DMS 273 treated with DMSO at 0.1 percent for 48 hours (cell line): ENCODE measurements around the gene EEF1AKMT3.
A peak's percentile ranks its signal among the peaks of the same experiment; 100 is the strongest.

Experiments used
- DNase-seq: peaks from one replicate; lab custom pipeline; 2025; lab: John Stamatoyannopoulos, UW

The EEF1AKMT3 gene

DNA sequence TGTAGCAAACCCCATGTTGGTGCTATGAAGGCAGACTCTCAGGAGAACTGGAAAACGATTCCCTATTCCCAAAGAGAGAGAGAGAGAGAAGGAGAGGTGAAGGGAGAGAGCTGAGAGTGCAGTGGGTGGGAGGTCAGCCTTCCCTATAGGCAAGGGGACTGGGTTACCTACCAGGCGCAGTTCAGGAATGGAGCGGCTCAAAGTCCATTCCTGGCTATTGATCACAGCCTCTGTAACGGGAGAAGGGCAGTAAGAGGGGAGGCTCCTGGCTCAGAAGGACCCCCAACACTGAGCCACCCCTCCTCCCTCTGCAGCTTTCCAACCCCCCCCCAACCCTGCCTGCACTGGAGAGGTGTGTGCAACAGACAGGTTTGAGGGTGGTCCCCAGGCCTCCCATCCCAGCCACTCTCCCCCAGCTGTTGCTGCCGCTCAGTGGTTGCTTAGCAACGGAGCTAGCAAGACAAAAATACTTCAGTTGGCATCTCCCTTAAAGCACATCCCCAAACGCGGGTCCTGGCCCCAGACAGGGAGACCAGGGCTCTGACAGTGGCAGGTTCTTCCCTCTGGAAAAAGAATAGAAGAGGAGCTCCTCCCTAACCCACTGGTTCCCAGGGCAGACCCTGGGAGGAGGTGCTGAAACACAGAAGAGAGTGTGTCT lies 37.1 kb upstream of the EEF1AKMT3 start:
- DNase-seq, result no peak

DNA sequence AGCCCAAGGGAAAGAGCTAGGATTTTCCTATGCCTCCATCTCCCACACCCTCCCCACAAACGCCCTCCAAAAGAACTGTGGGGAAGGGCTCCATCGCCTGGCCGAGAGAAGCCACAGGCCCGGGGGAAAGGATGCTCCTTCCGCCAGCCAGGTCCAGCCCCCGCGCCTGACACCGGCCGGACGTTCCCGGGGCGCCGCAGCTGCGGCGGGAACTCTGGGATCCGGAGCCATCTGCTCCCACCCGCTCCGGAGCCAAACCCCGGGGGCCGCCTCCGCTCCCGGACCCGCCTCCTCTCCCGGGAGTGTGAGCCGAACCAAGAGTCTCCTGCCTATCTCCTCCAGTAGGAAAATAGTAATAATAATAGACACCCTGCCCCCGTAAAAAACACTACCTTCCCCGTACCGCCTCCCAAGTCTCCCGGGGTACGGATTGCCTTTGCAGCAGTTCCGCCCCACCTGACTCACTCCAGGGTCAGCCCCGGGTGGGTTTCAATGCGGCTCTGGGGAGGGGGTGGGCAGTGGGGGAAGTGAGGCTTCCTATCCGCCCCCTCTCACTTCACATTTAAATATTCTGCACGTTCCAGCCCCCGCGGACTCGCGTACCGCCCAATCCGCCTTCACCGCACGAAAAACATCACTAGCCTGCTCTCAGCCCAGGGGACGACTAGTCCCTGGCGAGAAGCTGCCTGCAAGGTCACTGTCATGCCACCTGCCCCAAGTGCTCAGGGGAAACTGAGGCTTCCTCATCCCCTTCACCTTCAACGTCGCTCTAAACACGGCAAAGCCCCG lies 36.3 kb upstream of the EEF1AKMT3 start:
- peak; percentile 22 for DNase-seq

DNA sequence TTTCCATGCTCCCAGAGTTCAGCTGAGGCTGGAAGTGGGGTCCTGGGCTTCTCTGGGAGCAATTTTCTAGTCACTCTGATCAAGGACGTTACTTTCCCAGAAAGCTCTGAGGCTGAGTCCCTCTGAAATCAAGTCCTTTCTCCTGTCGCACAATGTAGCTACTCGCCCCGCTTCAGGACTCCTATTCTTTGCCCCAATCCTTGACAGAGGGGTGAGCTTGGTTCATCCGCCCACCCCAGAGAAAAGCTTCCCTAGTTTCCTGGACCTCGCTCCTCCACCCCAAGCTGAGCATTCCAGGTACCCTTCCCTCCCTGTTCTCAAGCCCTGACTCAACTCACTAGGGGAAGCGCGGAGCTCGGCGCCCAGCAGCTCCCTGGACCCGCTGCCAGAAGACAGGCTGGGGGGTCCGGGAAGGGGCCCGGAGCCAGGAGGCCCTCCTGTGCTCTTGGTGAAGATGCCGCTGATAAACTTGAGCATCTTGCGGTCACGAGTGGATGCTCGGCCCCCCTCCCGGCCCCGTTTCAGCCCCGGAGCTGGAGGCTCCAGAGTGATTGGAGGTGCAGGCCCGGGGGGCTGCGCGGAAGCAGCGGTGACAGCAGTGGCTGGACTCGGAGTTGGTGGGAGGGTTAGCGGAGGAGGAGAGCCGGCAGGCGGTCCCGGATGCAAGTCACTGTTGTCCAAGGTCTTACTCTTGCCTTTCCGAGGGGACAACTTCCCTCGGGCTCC lies 35.5 kb upstream of the EEF1AKMT3 start:
- no peak for DNase-seq

DNA sequence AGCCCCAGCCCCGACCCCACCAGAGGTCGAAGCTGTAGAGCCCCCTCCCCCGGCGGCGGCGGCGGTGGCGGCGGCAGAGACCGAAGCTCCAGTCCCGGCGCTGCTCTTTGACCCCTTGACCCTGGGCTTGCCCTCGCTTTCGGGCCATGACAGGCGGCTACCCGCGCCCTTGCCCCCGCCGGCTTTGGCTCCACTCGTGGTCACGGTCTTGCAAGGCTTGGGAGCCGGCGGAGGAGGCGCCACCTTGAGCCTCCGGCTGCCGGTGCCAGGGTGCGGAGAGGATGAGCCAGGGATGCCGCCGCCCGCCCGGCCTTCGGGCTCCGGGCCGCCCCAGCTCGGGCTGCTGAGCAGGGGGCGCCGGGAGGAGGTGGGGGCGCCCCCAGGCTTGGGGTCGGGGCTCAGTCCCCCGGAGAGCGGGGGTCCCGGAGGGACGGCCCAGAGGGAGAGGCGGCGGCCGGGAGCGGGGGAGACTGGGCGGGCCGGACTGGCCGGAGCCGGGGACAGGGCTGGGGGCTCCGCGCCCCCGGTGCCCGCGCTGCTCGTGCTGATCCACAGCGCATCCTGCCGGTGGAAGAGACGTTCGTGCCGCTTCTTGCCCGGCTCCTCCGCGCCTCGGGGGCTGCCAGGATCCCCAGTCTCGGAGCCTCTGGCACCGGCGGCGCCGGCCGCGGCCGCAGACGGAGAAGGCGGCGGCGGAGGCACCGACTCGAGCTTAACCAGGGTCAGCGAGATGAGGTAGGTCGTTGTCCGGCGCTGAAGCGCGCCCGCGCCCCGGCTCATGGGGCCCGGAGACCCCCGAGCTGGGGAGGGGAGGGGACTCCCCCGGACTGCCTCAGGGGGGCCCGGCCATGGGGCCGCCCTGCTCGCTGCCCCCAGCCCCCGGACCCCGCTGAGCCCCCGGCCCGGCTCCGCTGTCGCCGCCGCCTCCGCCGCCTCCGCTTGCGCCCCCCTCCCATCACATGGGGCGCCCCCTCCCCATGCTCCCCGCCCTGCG lies 34.6 kb upstream of the EEF1AKMT3 start:
- DNase-seq, result no peak

DNA sequence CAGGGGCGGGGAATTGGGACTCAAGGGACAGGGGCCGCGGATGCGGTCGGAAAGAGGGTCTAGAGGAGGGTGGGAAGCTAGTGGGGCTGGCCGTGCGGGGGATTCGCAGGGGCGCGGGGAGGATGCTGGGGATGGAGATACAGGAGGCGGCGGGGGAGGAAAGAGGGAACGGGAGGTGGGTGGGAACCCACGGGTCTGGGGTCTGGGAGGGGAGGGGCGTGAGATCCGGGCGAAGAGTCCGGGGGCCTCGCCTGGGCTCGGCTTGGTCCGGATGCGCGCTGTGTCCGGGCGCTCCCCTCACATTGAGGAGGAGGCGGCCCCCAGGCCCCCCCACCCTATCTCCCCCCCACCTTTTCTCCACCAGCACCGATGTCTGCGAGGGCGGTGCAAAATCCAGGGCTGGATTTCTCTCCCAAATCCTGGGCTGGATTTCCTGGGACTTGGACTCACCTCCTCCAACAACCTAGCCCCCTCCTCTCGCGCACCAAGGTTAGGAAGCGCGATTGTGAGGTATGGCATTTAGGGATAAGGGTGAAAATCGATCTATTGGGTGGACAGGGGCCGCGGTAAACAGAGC lies 33.7 kb upstream of the EEF1AKMT3 start, which contains the start of gene AGAP2:
Gene AGAP2 (minus strand): TSS at position 82 of the 577 bp plus-strand sequence. CDS start 496 bp downstream, outside the sequence.
- no peak for DNase-seq

DNA sequence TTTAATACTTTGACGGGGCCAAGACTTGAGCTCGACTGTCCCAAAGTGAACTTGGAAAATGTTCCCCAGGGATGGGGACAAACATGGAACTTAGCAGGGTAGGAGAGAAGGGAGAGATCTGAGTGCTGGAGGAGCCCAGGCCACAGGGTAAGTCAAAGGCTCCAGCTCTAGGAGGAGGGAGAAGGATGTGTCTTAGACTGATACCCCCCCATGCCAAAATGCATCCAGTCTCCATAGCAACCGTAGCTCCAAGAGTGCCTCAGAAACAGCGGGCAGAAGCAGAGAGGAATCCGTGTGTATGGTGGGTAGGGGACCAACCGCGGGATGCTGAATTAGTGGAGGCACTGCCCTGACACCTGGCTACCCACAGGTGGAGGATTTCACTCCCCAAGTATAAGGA lies 33.0 kb upstream of the EEF1AKMT3 start:
- DNase-seq, result no peak

DNA sequence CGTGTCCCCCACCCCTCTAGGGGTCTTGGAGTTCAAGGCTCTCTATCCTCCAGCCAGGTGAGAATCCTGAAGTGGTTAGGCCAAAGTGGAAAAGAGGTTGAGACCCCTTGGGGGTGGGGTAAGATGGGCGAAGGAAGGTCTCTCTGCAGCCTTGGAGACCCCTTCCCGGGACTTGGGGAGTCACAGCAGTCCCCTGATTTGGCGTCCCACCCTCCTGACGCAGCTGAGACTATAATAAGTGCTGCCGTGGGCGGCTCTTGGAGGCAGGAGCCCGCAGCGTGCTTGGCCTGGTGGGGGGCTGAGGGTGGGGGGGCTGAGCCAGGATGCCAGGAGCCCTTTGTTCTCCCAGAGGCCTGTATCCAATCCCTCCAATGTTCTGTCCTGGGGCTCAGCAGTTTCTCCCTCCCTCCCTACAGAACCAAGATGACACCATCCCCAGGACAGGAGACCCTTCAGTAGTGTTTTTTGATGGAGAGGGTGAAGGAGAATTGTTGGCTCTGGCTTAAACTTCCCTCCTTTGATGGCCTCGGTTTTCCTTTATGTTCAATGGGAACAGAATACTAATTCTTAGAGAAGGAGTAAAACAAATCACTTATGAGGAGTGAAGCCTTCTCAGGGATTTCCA lies 32.4 kb upstream of the EEF1AKMT3 start:
- DNase-seq, result no peak

DNA sequence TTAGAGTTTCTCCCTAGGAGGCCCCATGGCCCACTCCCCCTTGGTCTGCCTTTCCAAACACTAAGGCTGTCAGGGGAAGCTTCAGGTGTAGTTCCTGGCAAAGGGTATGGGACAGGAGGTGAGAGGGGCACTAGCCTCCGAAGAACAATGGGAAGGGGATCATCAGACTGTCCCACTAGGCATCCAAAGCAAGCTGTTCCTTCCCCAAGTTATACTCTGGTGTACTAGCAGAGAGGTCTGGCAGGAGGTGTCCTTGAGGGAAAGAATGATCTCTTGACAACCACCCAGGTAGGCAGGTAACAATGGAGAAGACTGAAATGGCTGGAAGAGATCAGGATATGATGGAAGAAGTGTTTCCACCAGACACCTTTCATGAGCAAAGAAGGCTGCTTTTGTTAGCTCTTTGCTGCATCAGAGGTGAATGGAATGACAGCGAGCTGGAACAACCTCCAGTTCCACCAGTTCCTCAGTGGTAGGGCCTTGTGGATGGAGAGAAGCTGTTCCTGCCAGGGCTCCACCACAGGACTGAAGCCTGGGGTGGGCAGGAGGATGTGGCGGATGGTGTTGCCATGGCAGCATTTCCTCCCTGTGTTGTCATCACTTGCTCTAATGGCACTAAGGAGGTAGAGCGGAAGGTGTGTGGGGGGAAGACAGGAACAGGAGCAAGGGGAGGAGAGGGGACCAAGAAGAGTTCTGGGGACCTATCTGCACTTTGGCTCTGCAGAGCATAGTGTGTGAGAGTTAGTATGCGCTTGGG lies 31.6 kb upstream of the EEF1AKMT3 start:
- no peak for DNase-seq

DNA sequence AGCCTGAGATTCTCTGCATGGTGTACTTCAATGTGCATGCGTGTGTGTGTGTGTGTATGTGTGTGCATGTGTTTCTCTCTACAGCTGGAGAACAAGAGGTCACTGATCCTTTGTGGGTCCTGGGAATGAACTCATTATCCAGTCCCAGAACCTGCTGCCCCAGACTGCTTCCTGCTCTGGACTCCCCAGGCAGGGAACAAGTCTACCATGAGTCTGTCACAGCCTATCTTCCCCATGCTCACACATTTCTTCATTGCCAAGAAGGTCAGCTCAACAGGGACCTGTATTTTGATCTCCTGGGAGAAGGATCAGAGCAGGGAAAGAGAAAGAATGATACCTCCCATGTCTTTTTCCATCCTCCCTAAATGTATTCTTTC lies 31.0 kb upstream of the EEF1AKMT3 start:
- DNase-seq, result no peak

DNA sequence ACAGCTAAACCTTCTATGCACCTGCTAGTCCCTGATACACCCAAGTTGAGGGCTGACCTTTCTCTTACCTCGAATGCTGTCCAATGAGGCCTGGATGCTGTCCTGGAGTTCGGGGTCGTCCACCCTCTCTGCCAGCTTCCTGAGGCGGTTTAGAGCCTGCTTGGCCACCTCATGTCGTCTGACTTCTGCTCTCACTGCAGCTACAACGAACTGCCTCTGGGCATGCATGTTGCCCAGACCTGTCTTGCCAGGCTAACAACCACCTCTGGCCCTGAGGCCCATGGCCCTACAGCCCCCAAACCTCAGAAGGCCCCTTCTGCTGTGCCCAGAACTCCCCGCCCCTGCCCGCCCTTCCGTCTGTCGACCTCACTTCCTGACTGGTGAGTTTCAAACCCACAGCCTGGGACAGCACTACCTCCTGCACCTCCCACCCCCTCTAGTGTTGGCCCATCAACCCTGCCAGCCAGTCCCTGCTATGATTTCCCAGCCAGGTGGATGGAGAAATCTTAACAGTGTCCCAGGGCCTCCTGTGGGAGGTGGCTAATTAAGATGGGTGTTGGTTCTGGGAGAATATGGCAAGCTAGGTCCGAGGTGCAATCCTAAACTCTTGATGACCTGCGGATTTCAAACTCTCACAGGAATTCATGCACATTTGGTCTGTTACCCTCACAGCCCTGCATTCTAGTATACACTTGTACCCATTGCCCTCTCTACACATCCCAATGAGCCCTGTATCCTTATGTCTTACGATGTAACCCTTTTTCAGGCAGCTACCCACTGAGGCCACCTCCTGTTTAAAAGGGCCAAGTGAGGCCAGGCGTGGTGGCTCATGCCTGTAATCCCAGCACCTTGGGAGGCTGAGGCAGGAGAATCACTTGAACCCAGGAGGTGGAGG lies 30.3 kb upstream of the EEF1AKMT3 start:
- no peak for DNase-seq

DNA sequence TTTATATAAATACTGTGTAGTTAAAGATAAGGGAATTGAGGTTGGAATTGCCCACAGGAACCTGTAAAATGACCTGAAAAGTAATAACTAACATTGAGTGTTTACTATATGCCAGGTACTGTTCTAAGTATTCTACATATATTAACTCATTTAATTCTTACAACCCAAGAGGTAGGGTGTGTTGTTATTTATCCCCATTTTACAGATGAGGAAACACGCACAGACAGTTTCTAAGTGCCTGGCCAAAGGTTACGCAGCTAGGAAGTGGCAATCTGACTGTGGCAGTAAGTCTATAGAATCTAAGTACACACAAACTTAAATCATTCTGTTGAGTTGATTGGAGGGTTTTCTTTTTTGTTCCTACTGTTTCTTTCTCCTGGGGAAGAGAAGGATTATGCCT lies 28.6 kb upstream of the EEF1AKMT3 start:
- DNase-seq, result no peak

DNA sequence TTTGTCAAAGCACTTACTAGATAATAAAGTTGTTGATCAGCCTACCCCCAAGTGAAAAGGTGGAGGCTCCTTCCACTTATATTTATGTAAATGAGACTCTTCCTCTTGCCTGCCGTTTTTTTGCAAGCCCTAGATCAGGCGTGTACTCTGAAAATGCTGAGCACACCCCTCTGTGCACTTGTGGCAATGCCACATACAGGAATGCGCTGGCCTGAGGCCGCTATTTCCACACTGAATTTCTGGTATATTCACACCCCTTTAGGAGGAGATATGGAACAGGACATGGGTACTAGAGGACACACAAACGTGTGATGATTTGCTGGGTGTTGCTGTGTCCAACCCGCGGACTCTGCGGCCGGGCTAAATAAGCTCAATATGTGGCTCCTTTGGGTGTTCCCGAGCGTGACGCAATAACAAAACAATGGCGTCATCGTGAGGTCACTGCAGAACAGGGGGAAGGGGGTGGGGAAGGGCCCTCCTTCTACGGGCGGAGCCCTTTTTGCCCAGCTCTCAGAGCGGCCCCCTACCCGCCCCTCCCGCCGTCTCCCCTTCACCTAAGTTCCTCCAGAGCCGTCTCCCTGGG lies 28.1 kb upstream of the EEF1AKMT3 start:
- no peak for DNase-seq

DNA sequence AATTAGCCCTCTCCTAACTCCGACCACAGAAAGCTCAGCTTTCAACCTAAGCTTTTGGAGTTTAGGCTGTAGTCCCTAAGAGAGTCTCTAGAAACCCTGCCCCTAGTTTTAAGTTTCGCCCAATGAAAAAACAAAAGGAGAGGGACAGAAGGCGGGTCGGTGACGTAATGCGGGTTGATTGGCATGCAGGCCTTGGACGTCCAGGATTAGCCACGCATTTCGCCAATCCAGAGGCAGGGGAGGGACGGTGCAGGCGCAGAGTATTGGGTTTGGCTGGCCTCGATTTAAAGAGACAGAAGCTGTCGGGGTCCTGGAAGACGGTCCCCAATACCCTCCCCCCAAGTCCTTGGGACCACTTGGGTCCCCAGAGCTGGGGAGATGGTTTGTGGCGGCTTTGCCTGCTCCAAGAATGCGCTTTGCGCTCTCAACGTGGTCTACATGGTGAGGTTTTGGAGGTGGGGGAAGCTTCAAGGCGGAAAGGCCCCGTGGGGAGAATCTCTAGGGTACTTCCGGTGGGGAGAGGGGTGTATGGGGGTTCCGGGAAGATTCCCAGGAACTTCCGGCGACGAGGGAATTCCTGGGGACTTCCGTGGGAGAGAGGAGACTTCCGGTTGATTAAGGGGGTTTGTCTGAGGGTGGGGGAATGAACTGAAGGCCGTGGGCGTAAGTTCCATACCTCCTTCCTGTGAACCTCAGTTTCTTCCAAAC lies 27.5 kb upstream of the EEF1AKMT3 start, which contains the start of gene TSPAN31:
Gene TSPAN31 (plus strand): TSS at position 263 of the 708 bp plus-strand sequence. CDS start 116 bp downstream, at position 379.
- peak; percentile 92 for DNase-seq

DNA sequence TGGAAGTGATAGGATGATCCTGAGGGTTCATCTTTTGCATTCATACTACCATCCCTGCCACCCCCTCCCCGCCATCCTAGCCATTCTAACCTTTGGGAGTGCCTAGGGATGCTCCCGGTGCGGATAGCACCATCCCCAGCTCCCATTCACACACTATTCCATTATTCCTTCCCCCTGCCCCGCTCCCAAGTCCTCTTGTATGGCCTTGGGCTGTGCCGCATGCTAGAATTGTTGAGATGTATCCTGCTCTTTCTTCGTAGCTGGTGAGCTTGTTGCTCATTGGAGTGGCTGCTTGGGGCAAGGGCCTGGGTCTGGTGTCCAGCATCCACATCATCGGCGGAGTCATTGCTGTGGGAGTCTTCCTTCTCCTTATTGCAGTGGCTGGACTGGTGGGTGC lies 26.9 kb upstream of the EEF1AKMT3 start:
- no peak for DNase-seq

DNA sequence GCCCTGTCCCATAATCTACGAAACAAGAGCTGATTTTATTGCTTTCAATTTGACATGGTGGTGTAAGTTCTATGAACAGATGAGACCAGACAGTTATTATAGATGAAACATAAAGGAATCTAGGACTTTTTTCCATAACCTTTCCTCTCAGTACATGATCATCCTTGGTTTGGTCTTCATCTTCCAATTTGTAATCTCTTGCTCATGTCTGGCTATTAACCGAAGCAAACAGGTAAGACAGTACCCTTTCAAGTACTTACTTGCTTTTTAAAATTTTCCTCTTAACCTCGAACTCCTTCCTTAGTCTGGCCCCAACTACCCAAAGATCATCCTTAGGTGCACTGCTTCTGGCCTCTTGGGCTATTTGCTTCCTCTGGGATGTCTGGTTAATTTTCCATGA lies 26.4 kb upstream of the EEF1AKMT3 start:
- DNase-seq, result no peak

DNA sequence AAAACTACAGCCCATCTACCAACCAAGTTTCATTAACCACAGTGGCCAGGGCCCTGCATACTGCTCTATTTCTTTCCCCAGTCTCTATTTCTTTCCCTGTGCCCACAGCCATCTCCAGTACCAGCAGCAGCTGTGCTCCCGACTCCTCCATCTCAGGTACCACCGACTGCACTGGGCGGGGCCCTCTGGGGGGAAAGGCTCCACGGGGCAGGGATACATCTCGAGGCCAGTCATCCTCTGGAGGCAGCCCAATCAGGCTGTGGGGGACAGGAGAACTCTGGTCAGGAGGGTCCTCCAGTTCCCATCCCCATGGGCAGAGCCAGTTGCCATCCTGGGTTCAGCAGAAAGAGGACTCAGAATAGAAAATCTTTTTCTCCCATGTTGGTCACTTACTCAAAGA lies 23.4 kb upstream of the EEF1AKMT3 start:
- DNase-seq, result no peak

DNA sequence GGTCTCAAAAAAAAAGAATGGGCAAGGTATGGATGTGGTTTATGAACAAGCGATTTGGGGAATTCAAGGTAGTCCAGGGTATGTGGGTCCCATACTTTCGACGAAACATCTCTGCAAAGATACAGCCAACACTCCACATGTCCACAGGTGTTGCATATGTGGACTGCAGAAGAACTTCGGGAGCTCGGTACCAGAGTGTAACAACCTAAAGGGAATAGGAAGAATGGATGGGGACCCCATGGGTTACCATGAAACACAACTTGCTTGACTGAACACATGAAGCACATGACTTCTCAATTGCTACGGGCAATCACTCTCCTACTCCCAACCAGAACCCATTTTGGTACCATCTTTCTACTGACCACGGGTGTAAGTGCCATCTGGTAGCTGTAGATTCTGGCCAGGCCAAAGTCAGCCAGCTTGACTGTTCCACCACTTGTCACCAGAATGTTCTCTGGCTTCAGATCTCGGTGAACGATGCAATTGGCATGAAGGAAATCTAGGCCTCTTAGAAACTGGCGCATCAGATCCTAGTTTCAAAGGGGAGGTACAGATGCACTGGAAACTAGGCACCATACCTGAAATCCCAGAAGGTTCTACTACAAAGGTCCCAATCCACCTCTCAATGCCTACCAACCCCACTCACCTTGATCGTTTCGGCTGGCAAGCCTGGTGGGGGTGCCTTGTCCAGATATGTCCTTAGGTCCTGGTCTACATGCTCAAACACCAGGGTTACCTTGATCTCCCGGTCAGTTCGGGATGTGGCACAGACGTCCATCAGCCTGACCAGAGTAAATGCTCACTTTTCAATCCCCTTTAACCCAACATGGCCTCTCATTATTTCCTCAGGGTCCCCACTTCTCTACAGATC lies 21.6 kb upstream of the EEF1AKMT3 start:
- DNase-seq, result no peak
